HG03432 (cell line): ENCODE data around the gene LSR.
"Not testable (repeated sequence)": the region's sequence is repeated elsewhere in the genome, so short reads cannot be mapped to it uniquely, and the experiment has no call there.

ENCODE experiments used
- ATAC-seq: cut with Tn5 transposase; IDR thresholded peaks from one replicate; pipeline ENCODE4 v1.9.1; 2021; ENCODE audit warnings: mild to moderate bottlenecking, moderate library complexity; ENCODE audit not compliant: unreplicated experiment

LSR gene

DNA sequence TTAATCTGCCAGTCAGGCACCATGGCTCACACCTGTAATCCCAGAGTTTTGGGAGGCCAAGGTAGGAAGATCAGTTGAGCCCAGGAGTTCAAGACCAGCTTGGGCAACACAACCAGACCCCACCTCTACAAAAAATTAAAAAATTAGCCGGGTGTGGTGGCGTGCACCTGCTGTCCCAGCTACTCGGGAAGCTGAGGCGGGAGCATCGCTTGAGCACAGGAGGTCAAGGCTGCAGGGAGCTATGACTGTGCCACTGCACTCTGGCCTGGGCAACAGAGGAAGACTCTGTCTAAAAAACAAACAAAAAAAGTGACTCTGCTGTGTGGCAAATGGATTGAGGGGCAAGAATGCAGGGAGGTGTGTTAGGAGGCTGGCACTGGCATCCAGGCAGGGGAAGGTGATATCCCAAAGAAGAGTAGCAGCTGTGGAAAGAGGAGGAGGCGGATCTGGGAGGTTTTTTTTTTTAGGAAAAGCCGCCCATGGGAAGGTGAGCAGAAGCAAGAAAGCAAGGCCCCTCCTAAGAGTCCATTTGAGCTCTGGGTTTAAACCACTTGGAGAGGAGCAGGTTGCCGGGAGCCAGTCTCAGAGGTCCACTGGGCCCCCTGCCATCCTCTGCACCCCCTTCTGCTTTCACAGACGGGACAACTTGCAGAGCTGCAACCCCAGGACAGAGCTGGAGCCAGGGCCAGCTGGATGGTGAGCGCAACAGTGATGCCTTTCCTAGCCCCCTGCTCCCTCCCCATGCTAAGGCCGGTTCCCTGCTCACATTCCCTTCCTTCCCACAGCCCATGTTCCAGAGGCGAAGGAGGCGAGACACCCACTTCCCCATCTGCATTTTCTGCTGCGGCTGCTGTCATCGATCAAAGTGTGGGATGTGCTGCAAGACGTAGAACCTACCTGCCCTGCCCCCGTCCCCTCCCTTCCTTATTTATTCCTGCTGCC, 35.6 kb downstream of the LSR start:
- no peak for ATAC-seq

DNA sequence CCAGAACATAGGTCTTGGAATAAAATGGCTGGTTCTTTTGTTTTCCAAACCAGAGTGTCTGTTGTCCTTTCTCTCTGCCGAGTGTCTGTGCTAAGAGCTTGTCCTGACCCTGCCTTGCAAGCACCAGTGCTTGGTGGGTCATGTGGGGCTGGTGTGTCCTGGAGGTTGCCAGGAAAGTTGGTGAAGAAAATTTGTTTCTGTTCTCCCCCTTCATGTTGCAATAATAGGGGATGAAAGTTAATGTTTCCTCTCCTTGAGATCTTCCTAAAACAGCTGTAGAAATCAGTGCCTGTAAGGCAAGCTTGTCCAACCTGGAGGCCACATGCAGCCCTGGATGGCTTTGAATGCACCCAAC, 36.3 kb downstream of the LSR start:
- no peak for ATAC-seq

DNA sequence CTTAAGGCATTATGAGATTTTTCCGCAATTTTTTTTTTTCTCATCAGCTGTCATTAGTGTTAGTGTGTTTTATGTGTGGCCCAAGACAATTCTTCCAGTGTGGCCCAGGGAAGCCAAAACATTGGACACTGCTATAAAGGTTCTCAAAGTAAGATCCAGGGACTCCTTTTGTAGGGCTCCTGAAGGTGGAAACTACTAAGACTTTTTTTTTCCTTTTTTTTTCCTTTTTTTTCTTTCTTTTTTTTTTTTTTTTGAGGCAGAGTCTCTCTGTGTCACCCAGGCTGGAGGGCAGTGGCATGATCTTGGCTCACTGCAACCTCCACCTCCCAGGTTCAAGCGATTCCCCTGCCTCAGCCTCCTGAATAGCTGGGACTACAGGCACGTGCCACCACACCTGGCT, 36.7 kb downstream of the LSR start:
- ATAC-seq, result not testable (repeated sequence)

DNA sequence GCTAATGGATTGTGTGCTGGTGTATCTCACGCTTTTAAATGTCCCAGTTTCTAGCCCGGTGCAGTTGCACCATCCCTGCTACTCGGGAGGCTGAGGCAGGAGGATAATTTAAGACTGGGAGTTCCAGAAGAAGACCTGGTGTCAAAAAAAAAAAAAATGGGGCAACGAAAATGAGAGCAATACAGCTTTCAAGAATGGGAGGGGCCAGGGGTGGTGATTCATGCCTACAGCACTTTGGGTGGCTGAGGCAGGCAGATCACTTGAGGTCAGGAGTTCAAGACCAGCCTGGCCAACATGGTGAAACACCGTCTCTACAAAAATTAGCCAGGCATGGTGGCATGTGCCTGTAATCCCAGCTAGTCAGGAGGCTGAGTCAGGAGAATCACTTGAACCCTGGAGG, 37.3 kb downstream of the LSR start:
- not testable (repeated sequence) for ATAC-seq

DNA sequence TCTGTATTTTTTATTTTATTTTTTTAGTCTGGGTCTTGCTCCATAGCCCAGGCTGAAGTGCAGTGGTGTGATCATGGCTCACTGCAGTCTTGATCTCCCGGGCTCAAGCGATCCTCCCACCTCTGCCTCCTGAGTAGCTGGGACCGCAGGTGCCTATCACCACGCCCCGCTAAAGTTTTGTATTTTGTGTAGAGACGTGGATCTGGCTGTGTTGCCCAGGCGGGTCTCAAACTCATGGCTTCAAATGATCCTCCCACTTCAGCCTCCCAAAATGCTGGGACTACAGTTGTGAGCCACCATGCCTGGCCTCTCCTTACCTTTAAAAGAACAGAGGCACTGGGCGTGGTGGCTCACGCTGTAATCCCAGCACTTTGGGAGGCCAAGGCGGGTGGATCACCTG, 38.9 kb downstream of the LSR start:
- ATAC-seq, result no peak

DNA sequence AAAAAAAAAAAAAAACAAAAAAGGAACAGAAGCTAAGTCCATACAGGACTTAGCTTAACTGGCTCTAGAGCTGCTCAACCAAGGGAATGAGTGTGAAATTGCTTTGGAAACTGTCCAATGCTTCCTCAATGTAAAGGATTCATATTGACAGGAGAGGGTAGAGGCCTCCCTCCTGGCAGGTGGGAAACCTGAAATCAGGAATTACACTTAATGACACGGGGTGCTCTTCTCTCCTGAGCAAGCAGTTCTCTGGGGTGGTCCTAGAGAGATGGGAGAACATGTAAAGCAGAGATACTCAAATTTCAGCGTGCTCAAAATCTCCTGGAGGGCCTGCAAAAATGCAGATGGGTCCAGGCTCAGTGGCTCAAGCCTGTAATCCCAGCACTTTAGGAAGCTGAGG, 39.5 kb downstream of the LSR start:
- ATAC-seq, result no peak

DNA sequence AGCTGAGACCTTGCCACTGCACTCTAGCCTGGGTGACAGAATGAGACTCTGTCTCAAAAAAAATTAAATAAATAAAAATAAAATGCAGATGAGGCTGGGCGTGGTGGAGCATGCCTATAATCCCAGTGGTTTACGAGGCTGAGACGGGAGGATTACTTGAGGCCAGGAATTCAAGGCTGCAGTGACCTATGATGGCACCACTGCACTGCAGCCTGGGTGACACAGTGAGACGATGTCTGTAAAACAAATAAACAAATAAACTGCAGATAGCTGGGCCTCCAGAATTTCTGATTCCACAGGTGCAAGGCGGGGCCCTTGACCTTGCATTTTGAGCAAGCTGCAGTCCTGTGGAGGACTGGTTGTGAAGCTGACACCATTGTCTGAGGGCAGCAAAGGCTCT, 40.1 kb downstream of the LSR start:
- no peak for ATAC-seq

DNA sequence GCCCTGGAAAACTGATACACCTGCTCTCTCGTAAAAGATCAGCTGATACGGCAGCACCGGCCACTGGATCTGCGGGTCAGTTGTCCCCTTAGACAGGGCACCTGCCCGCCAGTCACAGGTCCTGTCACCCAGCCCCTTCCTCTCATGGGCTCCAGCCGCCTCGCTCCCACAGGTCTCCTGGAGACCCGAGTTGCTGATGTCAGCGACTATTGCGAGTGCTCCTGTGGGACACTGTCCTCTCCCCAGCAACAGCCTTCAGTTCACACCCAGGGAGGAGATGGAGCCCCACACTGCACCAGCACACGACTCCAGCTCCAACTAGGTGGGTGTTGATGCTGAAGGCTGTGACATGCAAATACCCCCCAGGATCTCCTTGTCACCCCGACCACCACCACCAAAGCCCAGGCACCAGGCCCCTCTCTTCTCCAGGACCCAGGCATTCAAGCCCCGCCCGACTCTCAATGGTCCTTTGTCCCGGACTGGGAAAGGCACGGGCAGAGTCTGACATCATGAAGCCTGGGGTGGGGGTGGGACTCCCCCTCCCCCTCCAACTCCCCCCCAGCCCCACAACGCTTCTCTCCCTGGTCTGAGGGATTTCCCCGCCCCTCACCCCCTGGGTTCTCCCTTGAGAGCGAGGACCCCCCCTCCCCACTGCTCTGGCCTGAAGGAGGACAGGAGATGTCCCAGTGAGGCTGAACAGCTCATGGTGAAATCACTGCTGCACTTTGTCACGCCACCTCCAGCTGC, 41.8 kb downstream of the LSR start:
- ATAC-seq, result no peak

DNA sequence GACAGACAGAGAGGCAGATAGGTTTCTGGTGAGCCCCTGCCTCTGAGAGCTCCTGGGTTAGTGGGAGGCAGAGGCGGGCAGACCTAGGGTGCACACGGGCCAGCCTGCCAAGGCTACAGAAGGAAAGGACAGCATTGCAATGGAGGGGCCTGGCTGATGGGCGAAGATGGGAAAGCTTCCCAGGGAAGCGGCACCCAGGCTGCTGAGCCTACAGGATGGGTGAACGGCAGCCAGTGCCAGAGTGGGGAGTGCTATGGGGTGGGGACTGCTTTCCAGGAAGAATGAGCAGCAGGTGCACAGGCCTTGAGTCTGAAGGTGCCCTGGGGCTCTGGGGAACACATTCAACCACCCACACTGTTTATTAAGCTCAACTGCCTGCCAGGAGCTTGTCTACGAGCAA, 42.5 kb downstream of the LSR start:
- no peak for ATAC-seq

DNA sequence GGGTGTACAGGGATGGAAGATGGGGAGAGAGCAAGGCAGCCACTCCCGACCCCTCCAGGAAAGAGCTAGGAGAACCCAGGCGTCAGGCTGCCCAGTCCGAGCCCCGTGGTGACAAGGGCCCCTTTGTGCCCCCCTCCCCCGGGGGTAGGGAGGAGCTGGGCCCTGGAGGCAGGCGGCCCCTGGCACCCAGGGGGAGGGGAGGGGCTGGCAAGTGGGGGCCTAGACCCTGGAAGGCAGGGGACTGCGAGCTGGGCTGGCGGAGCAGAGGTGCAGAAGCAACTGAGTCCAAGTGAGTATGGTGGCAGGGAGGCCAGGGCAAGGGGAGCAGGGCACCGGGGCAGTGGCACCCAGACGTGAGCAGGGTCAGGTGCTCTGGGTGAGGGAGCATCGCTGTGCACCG, 43.1 kb downstream of the LSR start, which contains the start of gene MAG:
Gene MAG (plus strand): TSS at position 246 of the 400 bp plus-strand sequence. CDS start 3,248 bp downstream, outside the sequence.
- ATAC-seq, result no peak

DNA sequence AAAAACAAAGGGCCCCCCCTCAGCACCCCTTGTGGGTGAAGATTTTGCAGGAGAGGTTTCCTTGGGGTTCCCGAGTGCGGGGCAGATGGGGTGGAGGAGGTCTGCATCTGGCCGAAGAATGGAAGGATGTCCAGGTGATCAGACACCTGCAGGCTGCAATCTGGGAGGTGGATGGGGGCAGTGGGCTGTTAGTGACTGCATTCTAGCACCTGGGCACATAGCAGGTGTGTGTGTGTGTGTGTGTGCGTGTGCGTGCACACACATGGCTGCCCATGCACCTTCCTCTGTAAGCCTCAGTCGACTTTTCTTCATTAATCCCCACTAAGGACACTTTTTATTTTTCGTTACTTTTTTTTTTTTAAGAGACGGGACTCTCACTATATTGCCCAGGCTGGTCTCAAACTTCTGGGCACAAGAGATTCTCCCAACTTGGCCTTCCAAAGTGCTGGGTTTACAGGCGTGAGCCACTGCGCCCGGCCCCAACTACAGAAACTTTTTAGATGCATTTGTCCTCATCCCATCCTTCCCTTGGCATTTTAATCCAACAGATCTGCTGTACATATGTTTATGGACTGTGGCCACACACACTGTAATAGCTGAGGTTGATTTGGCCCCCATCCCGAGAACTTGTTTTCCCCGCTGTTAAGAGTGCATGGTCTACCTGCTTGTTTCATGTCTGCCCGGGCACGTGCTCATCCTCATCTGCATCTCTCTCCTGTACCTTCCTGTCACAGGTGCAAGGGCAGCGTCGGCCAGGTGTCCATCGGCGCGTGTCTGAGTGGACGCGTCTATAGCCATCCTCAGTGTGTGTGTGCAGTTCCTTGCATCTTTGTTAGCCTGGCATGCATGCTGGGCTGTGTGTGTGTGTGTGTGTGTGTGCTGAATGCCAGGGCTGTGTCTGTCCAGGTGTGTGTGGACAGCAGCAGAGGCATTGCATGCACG, 43.9 kb downstream of the LSR start:
- ATAC-seq, result no peak

DNA sequence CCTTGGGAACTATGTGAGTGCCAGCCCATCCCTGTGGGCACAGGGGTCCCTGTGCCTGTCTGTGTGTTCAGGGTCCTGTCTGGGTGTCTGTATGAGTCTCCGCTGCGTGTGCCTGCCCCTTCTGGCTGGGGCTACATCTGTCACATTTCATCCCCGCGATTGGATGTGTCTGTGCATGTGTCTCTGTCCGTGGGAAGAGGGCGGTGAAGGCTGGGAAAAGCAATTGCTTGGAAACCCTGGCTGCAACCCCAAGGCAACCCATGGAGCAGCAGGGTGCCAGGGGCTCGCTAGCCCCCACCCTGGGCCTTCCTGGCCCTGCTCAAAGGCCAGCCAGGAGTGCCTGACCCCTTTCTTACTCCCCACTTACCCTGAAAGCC, 44.5 kb downstream of the LSR start:
- ATAC-seq, result no peak

DNA sequence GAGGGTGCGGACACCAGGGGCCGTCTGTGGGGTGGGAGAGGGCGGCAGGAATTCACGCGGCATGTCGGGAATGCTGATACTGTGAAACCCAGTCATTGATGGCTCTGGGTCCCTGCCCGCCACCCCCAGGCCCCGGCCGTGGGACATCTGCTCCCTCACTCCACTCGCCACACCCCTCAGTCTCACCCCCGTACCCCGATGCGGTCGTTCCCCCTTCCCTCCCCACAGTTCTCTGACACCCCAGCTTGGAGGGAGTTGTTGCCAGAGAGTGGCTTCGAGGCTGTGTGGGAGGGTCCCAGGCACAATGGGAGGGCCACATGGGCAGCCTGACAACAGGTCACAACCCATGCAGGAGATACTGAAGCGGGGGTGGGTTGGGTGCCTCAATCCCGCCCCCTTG, 45.0 kb downstream of the LSR start:
- ATAC-seq, result no peak

DNA sequence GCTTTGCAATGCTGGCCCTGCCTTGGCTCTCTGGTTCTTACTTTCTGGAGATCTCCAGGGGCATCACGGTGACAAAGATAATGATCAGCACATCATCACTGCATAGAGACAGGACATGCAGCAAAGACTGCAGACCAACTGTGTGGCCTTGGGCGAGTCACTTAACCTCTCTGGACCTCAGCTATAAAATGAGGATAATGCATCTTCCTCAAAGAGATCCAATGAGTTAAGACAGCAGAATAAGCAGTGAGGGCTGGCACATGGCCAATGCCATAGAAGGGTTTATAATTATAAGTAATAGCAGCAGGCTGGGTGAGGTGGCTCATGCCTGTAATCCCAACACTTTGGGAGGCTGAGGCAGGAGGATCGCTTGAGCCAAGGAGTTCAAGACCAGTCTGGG, 45.5 kb downstream of the LSR start:
- no peak for ATAC-seq

DNA sequence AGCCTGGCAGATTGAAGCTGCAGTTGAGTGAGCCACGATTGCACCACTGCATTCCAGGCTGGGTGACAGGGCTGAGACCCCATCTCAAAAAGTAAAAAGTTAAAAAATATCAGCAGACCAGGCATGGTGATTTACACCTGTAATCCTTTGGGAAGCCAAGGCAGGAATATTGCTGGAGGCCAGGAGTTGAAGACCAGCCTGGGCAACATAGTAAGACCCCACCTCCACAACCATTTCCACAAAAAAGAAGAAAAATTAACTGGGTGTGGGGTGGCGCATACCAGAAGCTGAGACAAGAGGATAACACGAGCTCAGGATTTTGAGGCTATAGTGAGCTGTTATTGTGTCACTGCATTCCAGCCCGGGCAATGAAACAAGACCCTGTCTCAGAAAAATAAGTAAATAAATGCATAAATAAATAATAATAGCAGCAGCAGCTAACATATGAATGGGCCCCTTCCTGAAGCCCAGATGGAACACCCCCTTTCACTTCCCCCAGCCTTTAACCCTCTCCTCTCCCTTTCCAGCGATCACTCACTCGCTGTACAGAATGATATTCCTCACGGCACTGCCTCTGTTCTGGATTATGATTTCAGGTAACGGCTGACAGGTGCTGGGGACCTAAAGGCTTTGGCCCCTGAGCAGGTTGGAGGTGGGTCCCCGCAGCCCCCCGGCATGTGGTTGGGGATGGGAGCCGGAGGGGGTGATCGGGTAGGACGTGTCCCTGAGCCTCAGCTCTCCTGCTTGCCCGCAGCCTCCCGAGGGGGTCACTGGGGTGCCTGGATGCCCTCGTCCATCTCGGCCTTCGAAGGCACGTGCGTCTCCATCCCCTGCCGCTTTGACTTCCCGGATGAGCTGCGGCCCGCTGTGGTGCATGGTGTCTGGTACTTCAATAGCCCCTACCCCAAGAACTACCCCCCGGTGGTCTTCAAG, 46.3 kb downstream of the LSR start:
- ATAC-seq, result no peak

DNA sequence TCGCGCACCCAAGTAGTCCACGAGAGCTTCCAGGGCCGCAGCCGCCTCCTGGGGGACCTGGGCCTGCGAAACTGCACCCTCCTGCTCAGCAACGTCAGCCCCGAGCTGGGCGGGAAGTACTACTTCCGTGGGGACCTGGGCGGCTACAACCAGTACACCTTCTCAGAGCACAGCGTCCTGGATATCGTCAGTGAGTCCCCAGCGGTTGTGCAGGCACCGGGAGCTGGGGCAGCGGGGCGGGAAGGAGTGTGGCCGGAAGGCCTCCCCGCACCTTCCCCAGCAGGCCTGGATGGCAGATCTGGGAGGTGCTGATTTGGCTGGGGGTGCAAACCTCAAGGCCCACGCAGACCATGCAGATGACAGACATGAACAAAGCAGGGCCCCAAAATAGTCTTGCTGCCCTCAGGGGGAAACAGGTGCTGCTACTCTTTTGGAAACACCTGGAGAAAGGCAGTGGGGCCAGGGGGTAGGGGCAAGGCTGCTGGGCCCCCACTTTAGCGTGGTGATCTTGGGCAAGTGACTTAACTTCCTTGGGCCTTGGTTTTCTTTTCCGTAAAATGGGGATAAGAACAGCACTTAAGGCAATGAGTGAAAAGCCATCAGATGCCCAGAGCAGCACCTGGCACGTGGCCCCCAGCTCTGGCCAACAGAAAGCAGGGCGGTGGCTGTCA, 47.1 kb downstream of the LSR start:
- no peak for ATAC-seq

DNA sequence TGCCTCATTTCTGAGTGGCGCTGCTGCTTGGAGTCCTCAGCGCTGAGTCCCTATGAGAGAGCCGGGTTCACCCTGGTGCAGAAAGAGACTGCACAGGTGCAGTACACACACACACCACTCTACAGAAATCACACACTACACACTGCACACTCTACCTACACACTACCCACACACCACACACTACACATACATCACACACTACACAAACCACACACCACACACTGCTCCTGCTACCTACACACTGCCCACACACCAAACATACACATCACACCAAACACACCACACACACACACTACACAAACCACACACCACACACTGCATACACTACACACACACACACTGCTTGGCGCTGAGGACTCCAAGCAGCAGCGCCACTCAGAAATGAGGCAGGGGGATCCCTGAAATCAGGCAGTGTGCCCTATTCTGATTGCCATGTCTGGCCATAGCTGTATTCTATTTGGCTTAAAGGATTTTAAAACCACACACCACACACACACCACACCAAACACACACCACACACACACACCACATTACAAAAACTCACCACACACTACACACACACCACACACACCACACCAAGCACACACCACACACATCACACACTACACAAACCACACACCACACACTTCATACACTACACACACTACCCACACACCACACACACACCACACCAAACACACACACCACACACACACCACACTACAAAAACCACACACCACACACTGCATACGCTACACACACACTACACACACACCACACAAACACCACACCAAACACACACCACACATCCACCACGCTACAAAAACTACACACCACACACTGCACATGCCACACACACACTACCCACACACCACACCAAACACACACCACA, 48.1 kb downstream of the LSR start:
- no peak for ATAC-seq

DNA sequence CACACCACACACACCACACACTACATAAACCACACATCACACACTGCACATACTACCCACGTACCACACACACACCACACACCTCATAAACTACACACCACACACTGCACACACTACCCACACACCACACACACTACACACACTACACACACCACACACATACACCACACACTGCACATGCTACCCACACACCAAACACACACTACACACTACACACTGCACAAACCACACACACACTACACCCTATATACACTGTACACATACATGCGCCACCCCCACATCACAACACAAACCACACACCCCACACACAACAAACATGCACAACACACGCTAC, 48.7 kb downstream of the LSR start:
- ATAC-seq, result no peak

DNA sequence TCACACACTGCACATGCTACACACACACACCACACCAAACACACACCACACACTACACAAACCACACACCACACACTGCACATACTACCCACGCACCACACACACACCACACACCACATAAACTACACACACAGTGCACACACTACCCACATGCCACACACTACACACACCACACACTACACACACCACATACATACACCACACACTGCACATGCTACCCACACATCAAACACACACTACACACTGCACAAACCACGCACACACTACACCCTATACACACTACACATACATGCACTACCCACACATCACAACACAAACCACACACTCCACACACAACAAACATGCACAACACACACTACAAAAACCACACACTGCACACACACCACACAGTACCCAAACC, 49.1 kb downstream of the LSR start:
- ATAC-seq, result no peak
